Measurements from ENCODE around the gene CPB2.

DNA sequence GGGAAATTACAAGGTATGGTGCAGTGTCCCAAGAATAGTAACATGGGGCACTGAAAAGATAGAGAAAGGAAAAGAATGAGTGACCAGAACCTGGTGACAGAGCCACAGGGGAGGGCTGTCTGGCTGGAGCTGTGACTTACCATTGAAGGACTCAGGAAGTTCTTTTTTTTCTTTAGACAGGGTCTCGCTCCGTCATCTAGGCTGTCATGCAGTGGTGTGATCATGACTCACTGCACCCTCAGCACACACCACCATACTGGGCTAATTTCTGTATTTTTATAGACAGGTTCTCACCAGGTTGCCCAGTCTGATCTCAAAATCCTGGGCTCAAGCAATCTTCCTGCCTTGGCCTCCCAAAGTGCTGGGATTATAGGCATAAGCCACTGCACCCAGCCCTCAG is 8.8 kb upstream of the CPB2 start:
- no peak for TF ChIP-seq FOXA1 (IDR thresholded peaks at IDR 0.05; ENCODE audit: borderline replicate concordance)
- TF ChIP-seq XRCC5 (IDR thresholded peaks at IDR 0.05; ENCODE audit: low read depth, low read length): no peak
- TF ChIP-seq, protein P1, sequence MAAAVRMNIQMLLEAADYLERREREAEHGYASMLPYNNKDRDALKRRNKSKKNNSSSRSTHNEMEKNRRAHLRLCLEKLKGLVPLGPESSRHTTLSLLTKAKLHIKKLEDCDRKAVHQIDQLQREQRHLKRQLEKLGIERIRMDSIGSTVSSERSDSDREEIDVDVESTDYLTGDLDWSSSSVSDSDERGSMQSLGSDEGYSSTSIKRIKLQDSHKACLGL (CRISPR knock-in tag; IDR thresholded peaks at IDR 0.05; ENCODE audit: borderline replicate concordance, poor library complexity, severe bottlenecking): no peak
- TF ChIP-seq ZNF274 (IDR thresholded peaks at IDR 0.05; ENCODE audit: borderline replicate concordance, low read depth, low read length): no peak
- TF ChIP-seq, protein P2, sequence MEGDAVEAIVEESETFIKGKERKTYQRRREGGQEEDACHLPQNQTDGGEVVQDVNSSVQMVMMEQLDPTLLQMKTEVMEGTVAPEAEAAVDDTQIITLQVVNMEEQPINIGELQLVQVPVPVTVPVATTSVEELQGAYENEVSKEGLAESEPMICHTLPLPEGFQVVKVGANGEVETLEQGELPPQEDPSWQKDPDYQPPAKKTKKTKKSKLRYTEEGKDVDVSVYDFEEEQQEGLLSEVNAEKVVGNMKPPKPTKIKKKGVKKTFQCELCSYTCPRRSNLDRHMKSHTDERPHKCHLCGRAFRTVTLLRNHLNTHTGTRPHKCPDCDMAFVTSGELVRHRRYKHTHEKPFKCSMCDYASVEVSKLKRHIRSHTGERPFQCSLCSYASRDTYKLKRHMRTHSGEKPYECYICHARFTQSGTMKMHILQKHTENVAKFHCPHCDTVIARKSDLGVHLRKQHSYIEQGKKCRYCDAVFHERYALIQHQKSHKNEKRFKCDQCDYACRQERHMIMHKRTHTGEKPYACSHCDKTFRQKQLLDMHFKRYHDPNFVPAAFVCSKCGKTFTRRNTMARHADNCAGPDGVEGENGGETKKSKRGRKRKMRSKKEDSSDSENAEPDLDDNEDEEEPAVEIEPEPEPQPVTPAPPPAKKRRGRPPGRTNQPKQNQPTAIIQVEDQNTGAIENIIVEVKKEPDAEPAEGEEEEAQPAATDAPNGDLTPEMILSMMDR (IDR thresholded peaks at IDR 0.05 in 2 of 3, conservative IDR thresholded peaks at IDR 0.05 in 1 of 3; ENCODE audit: insufficient read depth in 2 of 3, low read depth in 1 of 3, low read length in 3 of 3): no peak
